GM10266 (cell line): Measurements from ENCODE around the gene TLL1.

Source experiments
- DNase-seq: peaks from one replicate; pipeline ENCODE4 v3.0.0; 2012; ENCODE audit errors: extremely low spot score
- CTCF ChIP-seq: IDR thresholded peaks from 2 replicates; pipeline ENCODE4 v1.5.1; 2012; ENCODE audit warnings: mild to moderate bottlenecking, low read depth; ENCODE audit not compliant: control insufficient read depth, insufficient read depth; ENCODE audit errors: missing control alignments

Gene TLL1

GRCh38 chr4:165986956-165987698 lies 114.1 kb downstream of the TLL1 start:
- no peak for DNase-seq
- TF ChIP-seq CTCF, result no peak

- no peak for DNase-seq
- no peak for TF ChIP-seq CTCF
These were observed 118.5 kb downstream of the TLL1 start for GRCh38 chr4:165991325-165992180.

- DNase-seq, result no peak
- TF ChIP-seq CTCF, result no peak
These were observed 119.2 kb downstream of the TLL1 start for GRCh38 chr4:165992283-165992682.

GRCh38 chr4:165994701-165995100 lies 121.7 kb downstream of the TLL1 start:
- DNase-seq, result no peak
- no peak for TF ChIP-seq CTCF

GRCh38 chr4:166003811-166004210 lies 130.8 kb downstream of the TLL1 start:
- DNase-seq, result no peak
- TF ChIP-seq CTCF, result no peak

GRCh38 chr4:166006217-166006616 lies 133.2 kb downstream of the TLL1 start:
- no peak for DNase-seq
- TF ChIP-seq CTCF, result no peak

- no peak for TF ChIP-seq CTCF
- DNase-seq, result no peak
These were observed 135.5 kb downstream of the TLL1 start for GRCh38 chr4:166008510-166008909.
